D341Med (cell line): ENCODE measurements around the gene SASH1.

Experiments
- DNase-seq: peaks from one replicate; pipeline ENCODE4 v3.0.0; 2012; ENCODE audit warnings: low spot score

The SASH1 gene

GRCh38 chr6:148591656-148592055 is 249.0 kb downstream of the SASH1 start:
- no peak for DNase-seq

GRCh38 chr6:148593130-148593812 is 250.6 kb downstream of the SASH1 start:
- no peak for DNase-seq

- DNase-seq, result no peak
Observed at GRCh38 chr6:148593813-148594170, 251.2 kb downstream of the SASH1 start.

GRCh38 chr6:148595550-148595949 is 252.9 kb downstream of the SASH1 start:
- no peak for DNase-seq

- DNase-seq, result no peak
Observed at GRCh38 chr6:148596891-148597455, 254.3 kb downstream of the SASH1 start.

- no peak for DNase-seq
Observed at GRCh38 chr6:148598724-148599123, 256.1 kb downstream of the SASH1 start.

- no peak for DNase-seq
Observed at GRCh38 chr6:148599967-148600426, 257.4 kb downstream of the SASH1 start.
